ENCODE measurements around the gene IL36A.

- no peak for TF ChIP-seq EZH2 (IDR thresholded peaks at IDR 0.05; ENCODE audit: insufficient read depth, poor library complexity, severe bottlenecking)
- TF ChIP-seq EZH2phosphoT487 (IDR thresholded peaks at IDR 0.05; ENCODE audit: insufficient read depth, low read depth): no peak
Observed at GRCh38 chr2:112959109-112959812, 46.0 kb upstream of the IL36A start.
